GM12801 (cell line): ENCODE results near the gene GNL1.

Experiments used
- CTCF ChIP-seq: IDR thresholded peaks from one replicate; pipeline ENCODE4 v1.5.1; 2011; ENCODE audit warnings: control low read depth; ENCODE audit not compliant: insufficient read length; ENCODE audit errors: extremely low read depth

The GNL1 gene

GRCh38 chr6:30565772-30566171 lies 9.5 kb upstream of the GNL1 start:
- TF ChIP-seq CTCF = no peak

- TF ChIP-seq CTCF = no peak
Measured at GRCh38 chr6:30564114-30564513, 7.8 kb upstream of the GNL1 start.

- TF ChIP-seq CTCF = no peak
Measured at GRCh38 chr6:30562470-30563425, 6.5 kb upstream of the GNL1 start.

DNA sequence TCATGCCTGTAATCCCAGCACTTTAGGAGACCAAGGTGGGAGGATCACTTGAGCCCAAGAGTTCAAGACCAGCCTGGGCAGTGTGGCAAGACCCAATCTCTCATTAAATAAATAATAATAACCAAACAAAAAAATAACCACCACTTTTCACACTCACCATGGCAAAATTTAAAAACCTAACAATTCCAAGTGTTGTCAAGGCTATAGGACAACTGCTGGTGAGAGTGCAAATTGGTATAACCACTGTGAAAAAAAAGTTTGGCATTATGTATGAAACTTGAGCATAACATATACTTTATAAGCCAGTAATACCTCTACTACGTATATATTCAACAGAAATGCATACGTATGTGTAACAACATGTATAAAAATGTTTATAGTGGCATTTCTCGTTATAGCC lies 4.6 kb upstream of the GNL1 start:
- no peak for TF ChIP-seq CTCF

DNA sequence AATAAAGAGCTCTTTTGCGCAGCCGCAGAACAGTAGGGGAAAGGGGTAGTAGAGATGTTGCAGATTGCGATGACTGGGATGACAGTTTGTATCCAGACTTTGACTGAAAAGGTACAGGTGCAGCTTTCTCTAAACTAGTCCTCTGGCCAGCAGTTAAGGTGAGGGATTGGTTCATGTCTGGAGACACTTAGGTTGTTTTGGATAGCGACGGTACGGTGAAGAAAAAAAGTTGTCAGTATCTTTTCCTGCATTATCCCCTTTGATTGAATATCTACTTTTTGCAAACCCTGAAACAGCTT lies 1.3 kb upstream of the GNL1 start:
- no peak for TF ChIP-seq CTCF

- no peak for TF ChIP-seq CTCF
Measured at GRCh38 chr6:30556906-30557682, 805 bp upstream of the GNL1 start, which contains the start of gene PRR3. Gene PRR3 (plus strand): TSS chr6:30557295. CDS start chr6:30557345, 50 bp downstream.

- TF ChIP-seq CTCF = no peak
Measured at GRCh38 chr6:30555816-30556065, 548 bp downstream of the GNL1 start.
